Lung microvascular endothelial cell (primary cell): ENCODE measurements around the gene GNPDA1. TPM values are rescaled to one million over a fixed set of nuclear protein-coding genes. Genes with fewer than 3 reads are reported as not detected.

ENCODE experiments used
- DNase-seq, 2 donors: peaks; one replicate each; pipeline versions ENCODE4 v3.0.0 to v3.0.0-alpha.2; 2010; ENCODE audit warnings: low read depth in 2 of 2
- total RNA-seq: library from RNA; depleted of rRNA; stranded (reverse); fragments of >200 nt; gene quantifications from 2 replicates; pipeline ENCODE4 v1.2.1, GENCODE V29; 2014

Gene GNPDA1
- total RNA-seq, 1 donor from 2014 or later: 22.6 TPM

DNA sequence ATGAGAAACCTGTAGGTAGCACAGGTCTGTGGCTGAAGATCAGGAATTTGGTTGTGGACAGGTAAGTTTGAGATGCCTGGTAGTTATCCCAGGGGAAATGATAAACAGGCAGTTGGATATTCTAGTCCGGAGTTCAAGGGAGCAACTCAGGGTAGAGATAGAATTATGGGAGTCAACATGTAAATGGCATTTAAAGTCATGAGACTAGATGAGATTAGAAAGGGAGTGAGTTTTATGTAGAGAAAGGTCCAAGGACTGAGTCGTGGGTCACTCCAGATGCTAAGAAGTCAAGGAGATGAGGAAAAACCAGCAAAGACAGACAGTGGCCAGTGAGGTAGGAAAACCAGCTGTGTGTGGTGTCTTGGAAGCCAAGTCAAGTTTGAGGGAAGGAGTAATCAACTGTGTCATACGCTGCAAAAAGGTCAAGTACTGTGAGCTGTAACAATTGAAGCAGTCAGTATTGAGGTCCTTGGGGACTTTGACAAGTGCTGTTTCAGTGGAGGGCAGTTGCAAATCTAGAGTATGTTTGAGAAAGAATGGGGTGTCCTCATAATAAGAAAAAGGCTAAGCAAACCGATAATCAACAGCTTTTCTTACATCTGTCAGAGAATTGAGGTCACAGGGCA lies 18.2 kb downstream of the GNPDA1 start:
- no peak for DNase-seq

GRCh38 chr5:141992349-141992963 lies 20.4 kb downstream of the GNPDA1 start:
- DNase-seq: peak; percentile 65 to 77

DNA sequence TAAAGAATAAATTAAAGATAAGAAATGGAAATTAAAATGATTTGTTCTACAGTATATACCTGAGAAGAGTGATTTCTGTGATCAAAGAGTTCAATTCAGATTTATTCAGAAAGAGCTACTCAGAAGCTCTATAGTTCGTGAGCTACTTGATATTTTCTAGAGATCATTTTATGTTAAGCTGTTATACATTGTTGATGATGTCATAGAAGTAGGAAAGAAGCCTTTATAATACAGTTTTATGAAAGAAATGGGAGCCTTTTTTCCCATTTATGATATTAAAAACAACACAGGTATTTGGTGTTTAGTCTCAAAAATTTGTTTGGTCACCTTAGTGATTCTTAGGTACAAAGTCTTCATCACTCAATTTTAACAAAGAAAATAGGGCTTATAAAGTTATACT lies 23.1 kb downstream of the GNPDA1 start:
- no peak for DNase-seq

DNA sequence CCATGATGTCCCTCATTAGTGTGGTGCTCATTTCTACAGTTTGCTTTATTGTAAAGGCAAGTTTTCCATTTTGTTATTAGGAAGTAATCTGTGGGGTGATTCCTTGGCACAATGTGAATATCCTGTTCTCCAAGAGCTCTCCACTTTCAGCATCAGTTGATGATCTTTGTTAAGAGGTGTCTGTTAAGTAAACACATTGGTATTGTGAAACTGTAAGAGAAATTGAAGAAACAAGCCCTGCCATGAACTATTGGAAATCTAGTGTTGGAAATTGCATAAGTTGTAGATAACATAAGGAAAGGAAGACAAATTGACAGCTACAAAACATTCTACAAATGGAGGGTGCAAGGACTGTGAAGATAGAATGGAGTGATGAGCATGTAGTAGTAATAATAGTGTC lies 26.8 kb downstream of the GNPDA1 start:
- DNase-seq: no peak

GRCh38 chr5:141982626-141983025 lies 30.2 kb downstream of the GNPDA1 start:
- DNase-seq: no peak

- DNase-seq: no peak
Measured at GRCh38 chr5:141978389-141978788, 34.4 kb downstream of the GNPDA1 start.

- no peak for DNase-seq
Measured at GRCh38 chr5:141976176-141976575, 36.7 kb downstream of the GNPDA1 start.

- DNase-seq: peak in 1 of 2 donors; percentile 51
Measured at GRCh38 chr5:141973871-141974595, 38.8 kb downstream of the GNPDA1 start.

DNA sequence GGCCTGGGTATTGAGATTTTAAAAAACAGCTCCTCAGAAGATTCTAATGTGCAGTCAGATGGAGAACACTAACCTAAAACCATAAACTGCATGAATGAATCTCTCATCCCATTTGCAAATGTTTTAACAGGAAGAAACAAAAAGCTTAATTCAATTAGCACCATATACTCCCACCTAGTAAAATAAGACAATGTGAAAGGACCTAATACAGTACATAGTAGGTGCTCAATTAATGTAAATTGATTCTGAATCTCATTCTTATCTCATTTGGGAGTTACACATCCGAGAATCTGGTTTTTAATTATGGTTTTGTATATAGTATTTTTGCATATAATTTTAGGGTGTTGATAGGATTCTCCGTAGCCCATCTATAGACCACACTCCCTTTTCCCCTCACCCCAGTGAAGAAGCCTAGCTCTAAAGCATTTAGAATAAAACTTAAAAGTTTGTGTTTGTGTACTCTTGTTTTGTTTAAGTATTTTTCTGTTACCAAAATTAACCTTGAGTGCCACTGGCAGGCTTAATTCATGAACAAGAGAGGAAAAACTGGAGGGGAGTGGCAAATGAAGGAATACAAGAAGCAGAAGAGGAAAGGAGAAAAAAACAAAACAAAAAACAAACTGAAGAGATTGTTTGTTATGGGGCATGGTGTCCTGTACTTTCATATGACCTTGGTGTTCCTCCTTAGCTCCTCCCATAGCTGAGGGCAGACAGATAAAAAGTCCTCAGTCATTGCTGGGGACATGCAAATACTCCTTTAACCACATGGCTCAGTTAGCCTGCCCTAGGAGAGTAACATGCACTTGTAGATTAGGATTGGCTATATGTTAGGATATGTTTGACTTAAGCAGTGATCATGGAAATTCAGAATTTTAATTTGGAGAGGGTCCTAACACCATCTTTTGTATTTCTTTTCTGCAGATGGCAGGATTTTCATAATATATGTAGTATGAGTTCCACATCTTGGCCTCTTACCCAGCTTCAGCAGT lies 42.8 kb downstream of the GNPDA1 start:
- DNase-seq: peak in 1 of 2 donors; percentile 35

DNA sequence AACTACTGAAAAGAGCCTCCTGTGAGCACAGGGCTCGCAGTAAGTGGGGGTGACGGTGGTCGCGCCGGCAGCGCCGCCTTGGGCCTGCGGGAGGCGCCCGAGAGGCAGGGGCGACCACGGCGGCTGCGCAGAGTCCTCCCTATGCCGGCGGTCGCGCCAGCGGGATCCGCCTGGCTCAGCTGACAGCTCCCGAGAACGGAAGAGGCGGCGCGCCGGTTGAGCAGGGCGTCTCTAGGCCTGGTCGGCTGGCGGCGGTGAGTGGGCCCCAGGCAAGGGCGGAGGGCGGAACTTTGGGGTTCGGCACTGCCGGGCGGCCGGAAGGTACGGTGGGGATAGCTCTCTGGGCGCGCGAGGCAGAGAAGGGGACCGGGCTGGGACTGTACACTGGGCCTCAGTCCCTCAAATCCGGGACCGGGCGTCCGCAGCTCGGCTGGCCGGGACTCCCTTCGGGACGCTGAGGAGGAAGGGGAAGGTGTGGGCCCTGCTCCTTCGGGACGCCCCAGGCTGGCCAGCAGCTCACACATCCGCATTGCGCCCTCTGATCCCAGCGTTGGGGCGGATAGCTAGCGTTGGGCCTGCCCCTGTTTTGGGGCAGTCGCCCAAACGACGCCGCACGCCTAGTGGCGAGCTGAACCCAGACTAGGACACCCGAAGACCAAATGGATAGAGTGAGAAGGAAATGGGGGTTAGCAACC lies 43.8 kb downstream of the GNPDA1 start, which contains the start of gene RNF14:
Gene RNF14 (plus strand): TSS at position 192 of the 695 bp plus-strand sequence. CDS start 4,484 bp downstream, outside the sequence.
- peak; percentile 96 to 97 for DNase-seq

DNA sequence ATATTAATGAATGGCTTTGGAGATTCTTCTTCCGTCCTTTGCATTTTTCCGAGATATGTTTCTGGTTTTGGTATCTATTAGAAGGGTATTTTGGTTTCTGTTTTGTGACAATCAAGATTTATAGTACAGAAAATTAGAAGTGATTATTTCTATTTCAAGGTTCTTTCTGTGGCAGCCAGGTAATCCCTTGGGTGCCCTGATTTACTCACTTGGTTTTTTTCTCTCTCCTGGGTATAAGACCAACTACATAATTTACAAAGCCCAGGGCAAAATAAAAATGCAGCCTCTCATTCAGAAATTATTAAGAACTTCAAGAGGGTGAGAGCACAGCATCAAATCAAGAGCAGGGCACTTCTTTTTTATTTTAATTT lies 45.9 kb downstream of the GNPDA1 start:
- no peak for DNase-seq

GRCh38 chr5:141966275-141966962 lies 46.4 kb downstream of the GNPDA1 start:
- no peak for DNase-seq

DNA sequence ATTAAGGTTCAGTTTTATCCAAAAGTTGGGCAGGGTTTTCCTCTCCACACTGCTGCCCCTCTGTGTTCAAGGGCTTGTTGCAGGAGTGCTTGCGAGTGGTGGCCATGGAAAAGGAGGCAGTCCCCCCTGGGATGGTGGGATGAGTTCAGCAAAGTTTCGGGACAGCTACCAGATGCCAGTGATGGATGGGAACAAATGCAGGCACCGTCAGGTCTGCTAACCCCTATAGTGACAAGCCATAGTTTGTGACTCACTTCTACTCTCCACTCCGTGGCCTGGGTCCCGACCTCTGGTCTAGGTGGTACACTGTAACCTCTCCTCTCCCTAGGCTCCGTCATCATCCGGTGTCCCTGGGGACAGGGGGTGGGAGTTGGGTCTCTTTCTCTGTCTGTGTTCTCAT lies 47.8 kb downstream of the GNPDA1 start:
- no peak for DNase-seq

- no peak for DNase-seq
Measured at GRCh38 chr5:141963701-141964100, 49.1 kb downstream of the GNPDA1 start.

DNA sequence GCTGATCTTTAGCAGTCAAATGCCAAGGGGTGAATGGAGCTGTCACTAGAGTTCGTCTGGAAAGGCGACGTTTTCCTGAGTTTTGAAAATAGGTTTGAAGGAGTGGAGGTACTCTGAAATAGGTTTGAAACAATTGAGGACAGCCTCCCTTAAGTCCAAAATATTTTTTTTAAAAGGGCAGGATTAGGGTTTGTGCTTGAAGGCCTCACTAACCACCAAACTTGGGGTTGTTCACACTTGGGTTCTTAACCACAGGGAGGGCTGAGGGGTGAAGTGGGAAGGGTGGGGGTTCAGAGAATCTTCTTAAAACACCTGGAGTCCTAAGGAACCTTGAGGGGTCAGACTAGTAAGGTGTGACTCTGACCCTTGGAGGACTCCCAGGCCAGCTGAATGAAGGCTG lies 51.4 kb downstream of the GNPDA1 start:
- DNase-seq: no peak

DNA sequence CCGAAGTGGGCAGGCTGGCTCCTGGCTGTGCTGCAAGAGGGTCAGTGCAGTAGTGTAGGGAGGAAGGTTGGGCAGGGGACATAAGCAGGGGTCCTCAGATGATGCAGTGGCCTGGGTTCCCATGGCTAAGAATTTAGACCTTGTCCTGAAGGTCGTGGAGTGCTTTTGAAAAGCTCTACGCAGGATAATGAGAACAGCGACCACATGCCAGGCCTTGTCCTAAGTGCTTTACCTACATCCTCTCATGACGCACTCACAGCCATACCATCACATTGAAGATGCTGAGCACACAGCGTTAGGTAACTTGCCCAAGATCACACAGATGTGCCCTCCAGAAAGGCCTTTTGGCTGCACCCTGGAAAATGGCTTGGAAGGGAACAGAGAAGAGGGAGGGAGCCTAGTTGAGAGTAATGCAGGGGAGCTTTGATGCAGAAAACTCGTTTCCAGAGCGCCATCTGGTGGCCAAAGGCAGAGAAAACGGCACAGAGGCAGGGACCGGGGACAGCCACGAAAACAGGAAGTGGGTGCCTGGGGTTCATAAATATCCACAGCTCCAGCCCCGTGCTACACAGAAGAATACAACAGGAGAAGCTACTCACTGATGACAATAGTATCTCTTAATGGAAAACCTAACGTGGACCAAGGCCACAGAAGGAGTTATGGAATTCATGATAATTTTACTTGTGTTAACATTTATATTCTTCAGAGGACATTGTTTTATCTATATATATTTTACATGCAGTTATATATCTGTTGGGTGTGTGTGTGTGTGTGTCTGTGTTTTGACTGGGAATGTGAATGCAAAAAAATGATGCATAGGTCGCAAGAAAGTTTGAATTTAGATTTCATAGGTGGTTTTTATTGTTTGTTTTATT lies 52.1 kb downstream of the GNPDA1 start:
- DNase-seq: peak; percentile 80 to 89

GRCh38 chr5:141960018-141960417 lies 52.8 kb downstream of the GNPDA1 start:
- DNase-seq: peak; percentile 40 to 57

GRCh38 chr5:141958546-141959172 lies 54.2 kb downstream of the GNPDA1 start:
- DNase-seq: peak; percentile 62 to 64

GRCh38 chr5:141958113-141958512 lies 54.7 kb downstream of the GNPDA1 start, which contains the start of gene PCDH12:
TSS of gene PCDH12 (minus strand) at chr5:141958202. CDS start at chr5:141957851, 351 bp downstream.
- peak; percentile 90 to 96 for DNase-seq
